ENCODE results near the gene BACH2. TPM values are rescaled to one million over a fixed set of nuclear protein-coding genes. Genes with fewer than 3 reads are reported as not detected.
"Not testable (repeated sequence)": the region's sequence is repeated elsewhere in the genome, so short reads cannot be mapped to it uniquely, and the experiment has no call there.

BACH2 gene
- total RNA-seq, 1 donor from 2014 or later: 6.4 TPM

DNA sequence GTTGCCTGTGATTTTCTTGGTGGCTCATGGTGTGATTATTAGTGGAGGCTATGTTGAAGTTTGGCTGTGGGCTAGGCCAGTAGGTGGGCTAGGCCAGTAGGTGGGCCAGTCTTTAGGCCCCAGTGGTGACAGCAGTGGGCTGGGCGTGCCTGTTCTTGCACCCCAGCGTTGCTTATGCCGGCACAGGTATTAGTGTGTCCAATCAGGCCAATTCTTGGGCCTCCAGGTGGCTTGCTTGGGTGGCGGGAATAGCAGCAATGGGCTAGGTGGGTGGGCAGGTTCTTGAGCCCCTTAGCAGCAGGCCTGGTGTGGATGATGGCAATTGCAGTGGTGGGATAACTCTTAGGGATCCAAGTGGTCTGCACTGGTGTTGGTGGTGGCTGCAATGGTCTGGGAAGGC lies 379.4 kb downstream of the BACH2 start:
- Histone ChIP-seq H3K9me3 (no peaks in the 10 kb centered on the region), H3K4me3 (no peak overlapping the region), H3K27ac (no peak overlapping the region), H3K4me1 (no peaks in the 10 kb centered on the region), H3K27me3 (no peaks in the 10 kb centered on the region), H3K36me3 (no peaks in the 10 kb centered on the region)
- no peak for DNase-seq (ENCODE audit: extremely low spot score in 2 of 2)
- intact Hi-C loops (cut with DNase I): no loop called here
- TF ChIP-seq, protein P1, sequence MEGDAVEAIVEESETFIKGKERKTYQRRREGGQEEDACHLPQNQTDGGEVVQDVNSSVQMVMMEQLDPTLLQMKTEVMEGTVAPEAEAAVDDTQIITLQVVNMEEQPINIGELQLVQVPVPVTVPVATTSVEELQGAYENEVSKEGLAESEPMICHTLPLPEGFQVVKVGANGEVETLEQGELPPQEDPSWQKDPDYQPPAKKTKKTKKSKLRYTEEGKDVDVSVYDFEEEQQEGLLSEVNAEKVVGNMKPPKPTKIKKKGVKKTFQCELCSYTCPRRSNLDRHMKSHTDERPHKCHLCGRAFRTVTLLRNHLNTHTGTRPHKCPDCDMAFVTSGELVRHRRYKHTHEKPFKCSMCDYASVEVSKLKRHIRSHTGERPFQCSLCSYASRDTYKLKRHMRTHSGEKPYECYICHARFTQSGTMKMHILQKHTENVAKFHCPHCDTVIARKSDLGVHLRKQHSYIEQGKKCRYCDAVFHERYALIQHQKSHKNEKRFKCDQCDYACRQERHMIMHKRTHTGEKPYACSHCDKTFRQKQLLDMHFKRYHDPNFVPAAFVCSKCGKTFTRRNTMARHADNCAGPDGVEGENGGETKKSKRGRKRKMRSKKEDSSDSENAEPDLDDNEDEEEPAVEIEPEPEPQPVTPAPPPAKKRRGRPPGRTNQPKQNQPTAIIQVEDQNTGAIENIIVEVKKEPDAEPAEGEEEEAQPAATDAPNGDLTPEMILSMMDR (IDR thresholded peaks at IDR 0.05): no peak
- TF ChIP-seq POLR2AphosphoS5 (IDR thresholded peaks at IDR 0.05; ENCODE audit: insufficient read depth in 1 of 2, low read depth in 1 of 2) (no peak), POLR2A (IDR thresholded peaks at IDR 0.05) (no peak)

DNA sequence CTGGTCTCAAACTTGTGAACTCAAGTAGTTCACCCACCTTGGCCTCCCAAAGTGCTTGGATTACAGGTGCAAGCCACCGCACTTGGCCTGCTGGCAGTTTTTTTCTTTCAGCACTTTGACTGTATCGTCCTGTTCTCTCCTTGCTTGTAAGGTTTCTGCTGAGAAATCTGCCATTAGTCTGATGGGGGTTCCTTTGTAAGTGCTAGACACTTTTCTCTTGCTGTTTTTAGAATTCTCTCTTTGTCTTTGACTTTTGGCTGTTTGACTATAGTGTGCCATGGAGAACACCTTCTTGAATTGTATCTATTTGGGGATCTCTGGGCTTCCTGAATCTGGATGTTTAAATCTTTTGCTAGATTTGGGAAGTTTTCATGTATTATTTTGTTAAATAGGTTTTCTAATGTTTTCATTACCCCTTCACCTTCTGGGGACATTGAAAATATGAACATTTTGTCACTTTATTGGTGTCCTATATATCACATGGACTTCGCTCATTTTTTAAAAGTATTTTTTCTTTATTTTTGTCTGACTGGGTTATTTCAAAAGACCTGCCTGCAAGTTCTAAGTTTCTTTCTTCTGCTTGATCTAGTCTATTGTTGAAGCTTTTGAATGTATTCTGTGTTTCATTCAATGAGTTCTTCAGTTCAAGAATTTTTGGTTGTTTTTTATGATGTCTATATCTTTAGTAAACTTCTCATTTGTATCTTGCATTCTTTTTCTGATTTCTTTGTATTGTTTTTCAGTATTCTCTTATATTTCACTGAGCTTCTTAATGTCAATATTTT lies 380.3 kb downstream of the BACH2 start:
- intact Hi-C loops (cut with DNase I): no loop called here
- H3K27me3 ChIP-seq: no peaks in the 10 kb centered on the region
- H3K9me3 ChIP-seq: no peaks in the 10 kb centered on the region
- H3K4me1 ChIP-seq: no peaks in the 10 kb centered on the region
- TF ChIP-seq, protein P1 (IDR thresholded peaks at IDR 0.05): no peak
- TF ChIP-seq POLR2A (IDR thresholded peaks at IDR 0.05): no peak
- no peak for TF ChIP-seq POLR2AphosphoS5 (IDR thresholded peaks at IDR 0.05; ENCODE audit: insufficient read depth in 1 of 2, low read depth in 1 of 2)
- H3K36me3 ChIP-seq: no peaks in the 10 kb centered on the region
- no peak overlapping the region for H3K27ac ChIP-seq
- H3K4me3 ChIP-seq: no peak overlapping the region
- DNase-seq (ENCODE audit: extremely low spot score in 2 of 2): no peak

DNA sequence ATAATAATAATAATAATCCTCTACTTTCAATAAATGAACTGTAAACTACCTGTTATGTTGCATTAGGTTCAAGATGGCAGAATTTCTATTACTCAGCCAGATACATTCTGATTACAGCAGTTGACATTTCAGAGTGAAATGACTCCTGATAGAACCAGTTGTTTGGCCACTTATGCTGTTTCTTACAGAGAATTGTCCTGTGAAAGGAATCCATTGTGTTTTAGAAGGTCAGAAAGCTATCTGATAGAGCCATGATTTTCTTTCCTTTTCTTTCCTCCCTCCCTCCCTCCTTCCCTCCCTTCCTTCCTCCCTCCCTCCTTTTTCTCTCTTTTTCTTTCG lies 385.8 kb downstream of the BACH2 start:
- no peaks in the 10 kb centered on the region for H3K9me3 ChIP-seq
- TF ChIP-seq, protein P1 (IDR thresholded peaks at IDR 0.05): no peak
- TF ChIP-seq POLR2AphosphoS5 (IDR thresholded peaks at IDR 0.05; ENCODE audit: insufficient read depth in 1 of 2, low read depth in 1 of 2): no peak
- TF ChIP-seq POLR2A (IDR thresholded peaks at IDR 0.05): no peak
- H3K36me3 ChIP-seq: no peaks in the 10 kb centered on the region
- DNase-seq (ENCODE audit: extremely low spot score in 2 of 2): no peak
- H3K27me3 ChIP-seq: no peaks in the 10 kb centered on the region
- H3K4me1 ChIP-seq: no peaks in the 10 kb centered on the region
- H3K27ac ChIP-seq: no peak overlapping the region
- intact Hi-C loops (cut with DNase I): no loop called here
- H3K4me3 ChIP-seq: no peak overlapping the region

DNA sequence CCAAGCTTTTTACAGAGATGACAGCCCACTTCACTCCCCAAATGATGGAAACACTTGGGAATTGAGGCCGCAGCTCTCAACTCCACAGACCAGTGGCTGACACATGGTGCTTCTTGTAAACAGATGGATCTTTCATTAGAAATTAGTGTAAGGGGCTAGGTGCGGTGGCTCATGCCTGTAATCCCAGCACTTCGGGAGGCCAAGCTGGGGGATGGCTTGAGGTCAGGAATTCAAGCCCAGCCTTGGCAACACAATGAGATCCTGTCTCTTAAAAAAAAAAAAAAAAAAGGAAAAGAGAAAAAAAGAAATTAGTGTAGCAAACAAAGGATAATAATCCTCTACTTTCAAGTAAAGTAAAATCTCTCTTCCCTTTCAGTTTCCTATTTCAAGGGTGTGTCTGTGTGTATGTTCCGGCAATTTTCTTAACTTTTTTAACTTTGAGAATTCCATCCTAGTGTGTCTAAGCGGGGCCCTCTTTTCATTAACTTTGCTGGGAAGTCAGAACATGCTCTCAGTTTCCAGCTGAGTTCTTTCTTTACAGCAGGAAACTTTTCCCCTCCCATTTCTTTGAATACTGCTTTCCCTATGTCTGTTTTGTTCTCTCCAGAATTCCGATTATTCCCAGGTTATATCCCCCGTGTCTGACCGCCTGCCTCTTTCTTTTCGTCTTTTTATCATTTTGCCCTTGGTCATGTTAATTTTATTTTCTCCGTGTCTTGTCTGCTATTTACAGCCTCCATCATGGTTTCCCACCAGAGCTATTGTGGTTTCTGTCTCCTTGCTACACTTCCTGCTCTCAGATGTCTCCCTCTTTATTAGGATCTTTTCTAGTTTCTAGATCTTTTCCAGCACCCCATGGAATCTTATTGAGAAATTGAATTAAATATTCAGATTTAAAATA lies 386.4 kb downstream of the BACH2 start:
- H3K27ac ChIP-seq; H3K9me3 ChIP-seq; H3K4me1 ChIP-seq; DNase-seq (ENCODE audit: extremely low spot score in 2 of 2); H3K36me3 ChIP-seq; H3K27me3 ChIP-seq; H3K4me3 ChIP-seq; intact Hi-C loops (cut with DNase I): not testable (repeated sequence)

DNA sequence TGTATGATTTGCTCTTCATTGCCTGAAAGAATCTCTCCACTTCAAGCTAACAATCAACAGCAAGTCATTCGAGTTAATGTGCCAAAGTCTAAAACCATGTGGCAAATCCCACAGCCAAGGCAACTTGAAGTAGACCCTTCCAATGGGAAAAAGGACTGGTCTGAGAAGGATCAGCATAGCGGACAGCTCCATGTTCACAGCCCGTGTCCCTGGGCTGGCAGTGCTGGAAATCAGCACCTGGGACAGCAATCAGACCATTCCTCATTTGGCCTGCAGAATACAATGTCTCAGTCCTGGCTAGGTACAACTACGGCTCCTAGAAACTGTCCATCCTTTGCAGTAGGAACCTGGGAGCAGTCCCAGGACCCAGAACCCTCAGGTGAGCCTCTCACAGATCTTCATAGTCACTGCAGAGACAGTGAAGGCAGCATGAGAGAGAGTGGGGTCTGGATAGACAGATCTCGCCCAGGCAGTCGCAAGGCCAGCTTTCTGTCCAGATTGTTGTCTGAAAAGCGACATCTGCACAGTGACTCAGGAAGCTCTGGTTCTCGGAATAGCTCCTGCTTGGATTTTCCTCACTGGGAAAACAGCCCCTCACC lies 401.3 kb downstream of the BACH2 start:
- DNase-seq (ENCODE audit: extremely low spot score in 2 of 2): no peak
- no peaks in the 10 kb centered on the region for H3K4me1 ChIP-seq
- no peaks in the 10 kb centered on the region for H3K27me3 ChIP-seq
- H3K9me3 ChIP-seq: no peaks in the 10 kb centered on the region
- TF ChIP-seq POLR2A (IDR thresholded peaks at IDR 0.05) (no peak), POLR2AphosphoS5 (IDR thresholded peaks at IDR 0.05; ENCODE audit: insufficient read depth in 1 of 2, low read depth in 1 of 2) (no peak)
- TF ChIP-seq, protein P1 (IDR thresholded peaks at IDR 0.05): no peak
- intact Hi-C loops (cut with DNase I): no loop called here
- H3K4me3 ChIP-seq: no peak overlapping the region
- H3K36me3 ChIP-seq: no peaks in the 10 kb centered on the region
- no peak overlapping the region for H3K27ac ChIP-seq
